H1 (cell line): Measurements from ENCODE around the gene DYDC2. TPM values are rescaled to one million over a fixed set of nuclear protein-coding genes. Genes with fewer than 3 reads are reported as not detected.

ENCODE experiments used
- CTCF ChIA-PET: fragments of 300-600 bp; sonication (Branson Sonifier 250); formaldehyde crosslinking; loops from one replicate; lab custom pipeline; 2021; ENCODE audit not compliant: partially characterized antibody; lab: Charles Lee
- POLR2A ChIA-PET: fragments of 300-600 bp; sonication (Branson Sonifier 250); formaldehyde crosslinking; loops from one replicate; lab custom pipeline; 2021; ENCODE audit warnings: inconsistent platforms; ENCODE audit not compliant: partially characterized antibody; lab: Charles Lee
- DNase-seq, 2 experiments: peaks; one replicate each; pipeline versions ENCODE4 v3.0.0 to v3.0.0-alpha.2; 2010 to 2022; ENCODE audit warnings: low spot score in 2 of 2, low read depth in 1 of 2, mixed read lengths in 1 of 2
- FAIRE-seq: peaks from 2 replicates; lab custom pipeline; 2011; peaks lifted over from hg19 to GRCh38; lab: Jason Lieb, UNC
- H2AFZ ChIP-seq: 2 replicates; pipeline ENCODE4 v1.8.1; 2012; ENCODE audit warnings: low read length, inconsistent platforms
- H2AK5ac ChIP-seq: 2 replicates; pipeline ENCODE4 v1.6.1; 2013; ENCODE audit warnings: low read depth, low read length
- H2BK120ac ChIP-seq: replicated peaks from 2 replicates; pipeline ENCODE3; 2013; ENCODE audit warnings: low read depth, low read length, inconsistent platforms
- H2BK12ac ChIP-seq: 2 replicates; pipeline ENCODE4 v1.6.1; 2013; ENCODE audit warnings: low read depth, low read length
- H2BK15ac ChIP-seq: 2 replicates; pipeline ENCODE4 v1.6.1; 2013; ENCODE audit warnings: low read length
- H2BK20ac ChIP-seq: 2 replicates; pipeline ENCODE4 v1.6.1; 2013; ENCODE audit warnings: low read length
- H2BK5ac ChIP-seq: 2 replicates; pipeline ENCODE4 v1.6.1; 2013; ENCODE audit warnings: low read depth, low read length
- H3K14ac ChIP-seq: 2 replicates; pipeline ENCODE4 v1.6.1; 2013; ENCODE audit warnings: inconsistent platforms; ENCODE audit not compliant: insufficient read length
- H3K18ac ChIP-seq: 2 replicates; pipeline ENCODE4 v1.6.1; 2013; ENCODE audit warnings: low read length; ENCODE audit errors: extremely low read depth
- H3K23ac ChIP-seq: 2 replicates; pipeline ENCODE4 v1.6.1; 2013; ENCODE audit warnings: inconsistent platforms; ENCODE audit not compliant: insufficient read length
- H3K23me2 ChIP-seq: 2 replicates; pipeline ENCODE4 v1.6.1; 2013; ENCODE audit warnings: low read depth, low read length
- H3K27ac ChIP-seq: 2 replicates; pipeline ENCODE4 v1.6.1; 2011; ENCODE audit warnings: low read depth, low read length, inconsistent platforms
- H3K27me3 ChIP-seq, 4 experiments: replicated peaks in 1 of 4; 1 replicate in 1 of 4; 2 replicates in 3 of 4; pipeline versions ENCODE4 v1.6.1 to v1.8.1; 2011 to 2013; ENCODE audit warnings: low read length in 3 of 4, mild to moderate bottlenecking in 3 of 4, inconsistent platforms in 2 of 4, mixed read lengths in 2 of 4, moderate library complexity in 1 of 4; ENCODE audit not compliant: control insufficient read depth in 3 of 4, insufficient read depth in 3 of 4; ENCODE audit errors: extremely low read depth in 1 of 4
- H3K36me3 ChIP-seq, 4 experiments: 2 replicates each; pipeline versions ENCODE4 v1.6.1 to v1.8.1; 2011 to 2013; ENCODE audit warnings: mild to moderate bottlenecking in 4 of 4, low read length in 3 of 4, moderate library complexity in 2 of 4, control low read depth in 1 of 4, inconsistent platforms in 1 of 4; ENCODE audit not compliant: insufficient read depth in 4 of 4, control insufficient read depth in 2 of 4
- H3K4ac ChIP-seq: replicated peaks from 2 replicates; pipeline ENCODE3; 2013; ENCODE audit warnings: low read length, low read depth, mixed read lengths, inconsistent platforms; ENCODE audit not compliant: insufficient read length
- H3K4me1 ChIP-seq, 4 experiments: replicated peaks in 1 of 4; 1 replicate in 1 of 4; 2 replicates in 3 of 4; pipeline versions ENCODE4 v1.6.1 to v1.8.1; 2011 to 2013; ENCODE audit warnings: low read length in 3 of 4, inconsistent platforms in 2 of 4, mixed read lengths in 1 of 4; ENCODE audit not compliant: insufficient read depth in 4 of 4, control insufficient read depth in 3 of 4
- H3K4me2 ChIP-seq, 2 experiments: 2 replicates each; pipeline versions ENCODE4 v1.6.1 to v1.8.1; 2011 to 2013; ENCODE audit warnings: low read depth in 2 of 2, low read length in 2 of 2, control low read depth in 1 of 2, inconsistent platforms in 1 of 2, mild to moderate bottlenecking in 1 of 2; ENCODE audit not compliant: insufficient read depth in 1 of 2
- H3K4me3 ChIP-seq, 4 experiments: fragments of 200-600, 300-600 bp in 1 of 4; sonication (generic), shearing (Covaris generic), sonication (Bioruptor Twin) in 1 of 4; 2 replicates each; pipeline versions ENCODE4 v1.5.1 to v1.8.1; 2011 to 2016; ENCODE audit warnings: low read length in 4 of 4, low read depth in 3 of 4, control low read depth in 2 of 4, inconsistent platforms in 2 of 4, mild to moderate bottlenecking in 2 of 4, mixed read lengths in 1 of 4, moderate library complexity in 1 of 4; ENCODE audit not compliant: insufficient read depth in 2 of 4; ENCODE audit errors: extremely low read depth in 1 of 4
- H3K56ac ChIP-seq: replicated peaks from 2 replicates; pipeline ENCODE3; 2013; ENCODE audit warnings: low read depth, mild to moderate bottlenecking, mixed read lengths, low read length, inconsistent platforms; ENCODE audit not compliant: insufficient read length
- H3K79me1 ChIP-seq: 2 replicates; pipeline ENCODE4 v1.6.1; 2013; ENCODE audit warnings: low read depth, low read length, control low read depth
- H3K79me2 ChIP-seq, 2 experiments: 2 replicates each; pipeline versions ENCODE4 v1.6.1 to v1.8.1; 2012 to 2013; ENCODE audit warnings: low read length in 2 of 2, mild to moderate bottlenecking in 2 of 2, inconsistent platforms in 1 of 2; ENCODE audit not compliant: insufficient read depth in 2 of 2, control insufficient read depth in 1 of 2
- H3K9ac ChIP-seq, 4 experiments: replicated peaks in 1 of 4; 1 replicate in 1 of 4; 2 replicates in 3 of 4; pipeline versions ENCODE4 v1.6.1 to v1.8.1; 2011 to 2013; ENCODE audit warnings: low read depth in 3 of 4, low read length in 3 of 4, control low read depth in 2 of 4, mild to moderate bottlenecking in 2 of 4, moderate library complexity in 2 of 4, inconsistent platforms in 1 of 4; ENCODE audit errors: extremely low read depth in 1 of 4
- H3K9me3 ChIP-seq, 2 experiments: 2 replicates each; pipeline versions ENCODE4 v1.6.1 to v1.8.1; 2012 to 2013; ENCODE audit warnings: mild to moderate bottlenecking in 2 of 2, moderate library complexity in 2 of 2, control low read depth in 1 of 2, inconsistent platforms in 1 of 2, low read depth in 1 of 2, low read length in 1 of 2, mixed read lengths in 1 of 2; ENCODE audit not compliant: insufficient read depth in 2 of 2
- H4K20me1 ChIP-seq, 2 experiments: replicated peaks in 1 of 2; 2 replicates each; pipeline versions ENCODE3 to v1.8.1; 2011 to 2013; ENCODE audit warnings: inconsistent platforms in 2 of 2, low read length in 2 of 2, mild to moderate bottlenecking in 1 of 2; ENCODE audit not compliant: insufficient read depth in 2 of 2, control insufficient read depth in 1 of 2
- H4K5ac ChIP-seq: 2 replicates; pipeline ENCODE4 v1.6.1; 2013; ENCODE audit warnings: low read length, low read depth, mixed read lengths, inconsistent platforms; ENCODE audit not compliant: insufficient read length
- H4K8ac ChIP-seq: 2 replicates; pipeline ENCODE4 v1.8.0; 2013; ENCODE audit warnings: mild to moderate bottlenecking, moderate library complexity, low read length, inconsistent platforms; ENCODE audit not compliant: insufficient read depth; ENCODE audit errors: extremely low read depth
- H4K91ac ChIP-seq: replicated peaks from 2 replicates; pipeline ENCODE3; 2013; ENCODE audit warnings: low read length, mixed read lengths, inconsistent platforms; ENCODE audit not compliant: insufficient read length
- ASH2L ChIP-seq: fragments of 200-600, 300-600 bp; sonication (generic); IDR thresholded peaks from one replicate; pipeline ENCODE4 v1.7.1; 2017; ENCODE audit warnings: low read length
- BRCA1 ChIP-seq: IDR thresholded peaks from 2 replicates; pipeline ENCODE4 v1.6.1; 2012; ENCODE audit warnings: low read depth, low read length, improper control_type of control experiment
- EP300 ChIP-seq, 2 experiments: IDR thresholded peaks; 1 replicate in 1 of 2; 2 replicates in 1 of 2; pipeline ENCODE4 v1.6.1; 2011 to 2012; ENCODE audit warnings: low read depth in 2 of 2, low read length in 2 of 2, mild to moderate bottlenecking in 2 of 2, borderline replicate concordance in 1 of 2, inconsistent platforms in 1 of 2, moderate library complexity in 1 of 2
- HDAC6 ChIP-seq: IDR thresholded peaks from one replicate; pipeline ENCODE4 v1.7.1; 2012; ENCODE audit warnings: low read depth, mild to moderate bottlenecking, inconsistent platforms, low read length, moderate library complexity
- POLR2AphosphoS5 ChIP-seq: IDR thresholded peaks from 2 replicates; pipeline ENCODE4 v1.6.1; 2011; ENCODE audit warnings: low read depth, low read length
- RAD21 ChIP-seq, 2 experiments: IDR thresholded peaks in 1 of 2; conservative IDR thresholded peaks in 1 of 2; 2 replicates each; pipeline ENCODE4 v1.6.1; 2011; ENCODE audit warnings: low read depth in 2 of 2, low read length in 2 of 2, improper control_type of control experiment in 1 of 2, inconsistent platforms in 1 of 2, mild to moderate bottlenecking in 1 of 2, moderate library complexity in 1 of 2
- RFX5 ChIP-seq: IDR thresholded peaks from 2 replicates; pipeline ENCODE4 v1.6.1; 2011; ENCODE audit warnings: low read depth, low read length, improper control_type of control experiment, borderline replicate concordance
- SIX5 ChIP-seq: IDR thresholded peaks from 2 replicates; pipeline ENCODE4 v1.6.1; 2011; ENCODE audit warnings: mild to moderate bottlenecking, low read depth, low read length
- SP2 ChIP-seq: IDR thresholded peaks from 2 replicates; pipeline ENCODE4 v1.6.1; 2012; ENCODE audit warnings: mild to moderate bottlenecking, low read length, inconsistent platforms
- YY1 ChIP-seq: IDR thresholded peaks from 2 replicates; pipeline ENCODE4 v1.6.1; 2011; ENCODE audit warnings: low read depth, mild to moderate bottlenecking, low read length
- WGBS, 2 experiments: shearing (Covaris generic) in 1 of 2; methylation state at CpG; one replicate each; pipeline versions ENCODE4 v1.1.6 to v1.1.7; 2013 to 2015; ENCODE audit warnings: low lambda C conversion rate in 2 of 2, mixed read lengths in 2 of 2, inconsistent platforms in 1 of 2, low coverage in 1 of 2, missing lambda C conversion rate in 1 of 2; ENCODE audit not compliant: insufficient replicate concordance in 2 of 2, insufficient coverage in 1 of 2, insufficient read length in 1 of 2; ENCODE audit errors: extremely low coverage in 1 of 2, missing lambda C conversion rate in 1 of 2; 5-methylcytosine and 5-hydroxymethylcytosine counted together
- polyA plus RNA-seq, 7 experiments: library from polyadenylated mRNA; depleted of rRNA in 3 of 7; stranded (reverse) in 5 of 7; unstranded in 2 of 7; fragments of >200 nt in 5 of 7; fragments of 200-250 nt in 2 of 7; gene quantifications; 1 replicate in 5 of 7; 2 replicates in 1 of 7; 4 replicates in 1 of 7; pipeline versions ENCODE4 v1.2.1 to v1.2.3, GENCODE V29; 2011 to 2013; ENCODE audit warnings: missing spikeins in 2 of 7, mixed read lengths in 2 of 7
- total RNA-seq: library from RNA; stranded (reverse); fragmentation: NEBNext Ultra II Directional; extraction: Animal tissue kit (Norgen Biotek cat#: 25700); gene quantifications from 2 replicates; pipeline ENCODE4 v1.2.1, GENCODE V29; 2021
- TF ChIP-seq, protein P1 (sequence below): IDR thresholded peaks from 2 replicates; pipeline ENCODE4 v1.6.1; 2011; ENCODE audit warnings: low read length, improper control_type of control experiment
- TF ChIP-seq, protein P2 (sequence below): IDR thresholded peaks from 2 replicates; pipeline ENCODE4 v1.6.1; 2012; ENCODE audit warnings: inconsistent platforms

DYDC2 gene
- total and polyA plus RNA-seq, 2 of the 8 experiments (the other 6 are each of a cell fraction or from before 2014, with no cell fraction given) = 1.5 to 5.2 TPM

DNA sequence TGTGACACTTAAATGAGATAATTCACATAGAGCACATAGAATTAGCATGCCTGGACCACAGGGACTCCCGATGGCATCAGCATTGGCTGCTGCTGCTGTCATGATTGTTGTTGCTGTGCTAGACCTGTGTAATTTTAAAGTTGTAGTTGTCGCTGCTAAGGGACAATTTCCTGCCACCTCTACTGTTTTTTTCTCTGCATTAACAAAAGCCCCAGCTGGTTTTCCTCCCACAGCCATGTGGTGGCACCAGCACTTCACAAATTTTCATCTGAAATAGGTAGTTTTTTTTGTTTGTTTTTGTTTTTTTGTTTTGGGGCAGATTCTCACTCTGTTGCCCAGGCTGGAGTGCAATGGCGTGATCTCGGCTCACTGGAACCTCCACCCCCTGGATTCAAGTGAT, 26.4 kb downstream of the DYDC2 start:
- Histone ChIP-seq H2BK120ac (no peak overlapping the region), H3K14ac (no peak overlapping the region), H3K79me2 (no peaks in the 10 kb centered on the region), H3K36me3 (no peaks in the 10 kb centered on the region), H3K27ac (no peak overlapping the region), H2BK15ac (no peak overlapping the region), H3K27me3 (no peaks in the 10 kb centered on the region), H4K5ac (no peak overlapping the region), H3K4me3 (no peak overlapping the region), H2AFZ (no peak overlapping the region), H4K20me1 (no peaks in the 10 kb centered on the region), H3K4me2 (no peak overlapping the region), H3K9me3 (no peaks in the 10 kb centered on the region), H3K79me1 (no peaks in the 10 kb centered on the region), H2BK12ac (no peak overlapping the region), H3K56ac (no peak overlapping the region), H3K4me1 (no peaks in the 10 kb centered on the region), H2BK5ac (no peak overlapping the region), H3K9ac (no peak overlapping the region; a peak in 1 of 7 replicates), H4K91ac (no peak overlapping the region), H2BK20ac (no peak overlapping the region), H3K18ac (no peak overlapping the region), H3K4ac (no peak overlapping the region), H2AK5ac (no peak overlapping the region), H3K23ac (no peak overlapping the region), H4K8ac (no peak overlapping the region), H3K23me2 (no peaks in the 10 kb centered on the region)
- 53% methylated on average over 4 of the region's 4 CpGs; no CpG with 5 or more reads in 1 of the 2 experiments for WGBS, 2 experiments
- ChIA-PET POLR2A (interaction anchor here (1.4 kb wide), 1 partner anchor 26 kb away, joined by 3 read pairs; no protein-coding TSS in a partner anchor), CTCF (interaction anchor here (0.6 to 13.7 kb wide), 27 partner anchors 8 to 374 kb away, joined by 3 to 128 read pairs (median 4); partner anchors contain the start of gene PRXL2A)
- peak in 1 of 2 experiments; percentile 49 for DNase-seq
- peak; percentile 36 for FAIRE-seq
- no peak for TF ChIP-seq SIX5
- TF ChIP-seq RFX5 = no peak
- no peak for TF ChIP-seq ASH2L
- no peak for TF ChIP-seq EP300 (IDR thresholded peaks at IDR 0.05; ENCODE audit: borderline replicate concordance in 1 of 2, low read depth in 2 of 2, low read length in 2 of 2)
- TF ChIP-seq, protein P1, sequence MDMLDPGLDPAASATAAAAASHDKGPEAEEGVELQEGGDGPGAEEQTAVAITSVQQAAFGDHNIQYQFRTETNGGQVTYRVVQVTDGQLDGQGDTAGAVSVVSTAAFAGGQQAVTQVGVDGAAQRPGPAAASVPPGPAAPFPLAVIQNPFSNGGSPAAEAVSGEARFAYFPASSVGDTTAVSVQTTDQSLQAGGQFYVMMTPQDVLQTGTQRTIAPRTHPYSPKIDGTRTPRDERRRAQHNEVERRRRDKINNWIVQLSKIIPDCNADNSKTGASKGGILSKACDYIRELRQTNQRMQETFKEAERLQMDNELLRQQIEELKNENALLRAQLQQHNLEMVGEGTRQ = no peak
- TF ChIP-seq POLR2AphosphoS5 = no peak
- TF ChIP-seq BRCA1 = no peak
- TF ChIP-seq YY1 = no peak
- no peak for TF ChIP-seq SP2
- no peak for TF ChIP-seq HDAC6
- TF ChIP-seq RAD21 (IDR thresholded peaks at IDR 0.05 in 1 of 2, conservative IDR thresholded peaks at IDR 0.05 in 1 of 2; ENCODE audit: low read depth in 2 of 2, low read length in 2 of 2) = peak; percentile 82 to 83
- TF ChIP-seq, protein P2, sequence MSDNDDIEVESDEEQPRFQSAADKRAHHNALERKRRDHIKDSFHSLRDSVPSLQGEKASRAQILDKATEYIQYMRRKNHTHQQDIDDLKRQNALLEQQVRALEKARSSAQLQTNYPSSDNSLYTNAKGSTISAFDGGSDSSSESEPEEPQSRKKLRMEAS = no peak
